HPDE6-E6E7 (cell line): Measurements from ENCODE around the gene CABP2.
"Not testable (repeated sequence)": the region's sequence is repeated elsewhere in the genome, so short reads cannot be mapped to it uniquely, and the experiment has no call there.

Experiments
- DNase-seq: peaks from one replicate; pipeline ENCODE4 v3.0.0; 2011; ENCODE audit warnings: missing footprints; ENCODE audit errors: extremely low spot score

The CABP2 gene

DNA sequence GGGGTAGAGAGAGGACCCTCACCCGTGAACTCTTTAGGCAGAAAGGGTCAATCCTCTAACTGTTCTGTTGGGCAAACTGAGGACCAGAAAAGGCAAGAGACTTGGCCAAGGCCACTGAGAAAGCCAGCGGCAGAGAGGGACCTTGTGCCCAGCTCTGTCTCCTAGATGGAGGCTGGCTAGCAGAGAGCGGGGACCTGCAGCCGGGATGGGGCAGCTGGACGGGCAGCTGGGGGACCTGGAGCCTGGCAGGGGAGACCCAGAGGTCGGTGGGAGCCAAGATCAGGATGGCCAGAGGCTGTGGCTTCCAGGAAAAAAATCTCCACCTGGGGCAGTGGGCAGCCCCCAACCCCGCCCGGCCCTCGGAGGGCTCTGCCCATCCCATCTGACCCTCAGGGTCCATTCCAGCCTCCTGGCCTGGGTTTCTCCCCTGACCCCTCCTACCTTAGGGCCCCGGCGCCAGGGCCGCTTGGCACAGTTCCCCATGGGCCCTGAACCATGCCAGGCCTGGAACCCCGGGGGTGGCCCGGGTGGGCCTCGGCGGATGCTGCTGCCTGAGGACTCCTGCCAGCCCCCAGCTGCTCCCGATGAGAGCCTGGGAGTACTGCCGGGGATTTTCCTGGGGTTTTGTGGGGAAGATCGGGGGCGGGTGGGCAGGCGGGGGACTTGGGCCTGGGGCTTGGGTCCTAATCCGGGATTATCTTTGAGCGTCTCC, at the start of gene CABP2:
TSS of gene CABP2 (minus strand) at position 603 of the 712 bp plus-strand sequence. CDS start at position 483, 120 bp downstream.
- DNase-seq = no peak

GRCh38 chr11:67572747-67573419, 49.6 kb upstream of the CABP2 start:
- DNase-seq = no peak

GRCh38 chr11:67572305-67572704, 49.1 kb upstream of the CABP2 start:
- DNase-seq = no peak

- no peak for DNase-seq
Measured at GRCh38 chr11:67571443-67571842, 48.2 kb upstream of the CABP2 start.

DNA sequence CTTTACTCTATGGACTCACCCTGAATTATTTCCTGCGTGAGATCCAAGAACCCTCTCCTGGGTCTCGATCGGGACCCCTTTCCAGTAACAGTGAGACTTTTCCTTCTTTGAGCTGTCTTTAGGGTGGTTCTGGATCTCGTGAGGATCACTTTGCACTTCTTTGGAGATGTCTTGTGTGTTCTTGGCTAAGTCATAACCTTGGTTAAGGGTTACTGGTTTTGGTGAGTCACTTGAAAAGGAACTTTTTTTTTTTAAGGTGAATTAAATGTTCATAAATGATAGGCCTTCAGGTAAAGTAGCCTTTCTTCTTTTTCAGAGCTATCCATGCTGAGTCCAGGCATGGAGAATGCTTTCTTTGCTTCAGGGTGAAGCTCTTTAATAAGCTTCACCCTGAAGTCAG, 41.0 kb upstream of the CABP2 start:
- no peak for DNase-seq

- not testable (repeated sequence) for DNase-seq
Measured at GRCh38 chr11:67563705-67564114, 40.5 kb upstream of the CABP2 start.

GRCh38 chr11:67562963-67563704, 39.9 kb upstream of the CABP2 start:
- DNase-seq = no peak

DNA sequence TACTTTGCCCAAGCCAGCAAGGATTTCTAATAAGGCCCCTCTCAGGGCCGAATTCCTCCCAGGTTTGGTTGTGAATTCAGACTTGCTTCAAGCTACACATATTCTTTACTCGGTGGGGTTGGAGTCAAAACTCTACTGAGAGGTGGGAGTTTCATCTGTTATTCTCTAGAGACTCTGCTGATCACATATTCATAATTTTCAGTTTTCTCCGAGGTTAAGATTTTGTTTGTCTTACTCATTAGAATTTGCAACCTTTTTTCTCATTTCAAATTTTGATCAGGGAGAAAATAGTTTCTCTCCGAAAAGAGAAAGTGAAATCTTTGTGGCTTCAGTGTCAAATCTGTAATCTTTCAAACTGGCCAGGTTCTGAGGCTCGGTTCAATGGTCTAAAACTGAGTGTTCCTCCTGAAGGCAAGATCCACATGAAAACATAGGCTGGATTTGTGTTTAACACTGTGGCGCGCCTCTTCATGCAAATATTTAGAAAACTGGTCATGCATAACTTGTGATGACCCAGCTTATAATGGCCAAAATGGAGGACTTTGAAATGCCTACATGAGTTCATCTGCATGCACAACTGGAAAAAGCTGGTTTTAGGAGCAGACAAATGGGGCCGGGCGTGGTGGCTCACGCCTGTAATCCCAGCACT, 38.8 kb upstream of the CABP2 start:
- DNase-seq = no peak

DNA sequence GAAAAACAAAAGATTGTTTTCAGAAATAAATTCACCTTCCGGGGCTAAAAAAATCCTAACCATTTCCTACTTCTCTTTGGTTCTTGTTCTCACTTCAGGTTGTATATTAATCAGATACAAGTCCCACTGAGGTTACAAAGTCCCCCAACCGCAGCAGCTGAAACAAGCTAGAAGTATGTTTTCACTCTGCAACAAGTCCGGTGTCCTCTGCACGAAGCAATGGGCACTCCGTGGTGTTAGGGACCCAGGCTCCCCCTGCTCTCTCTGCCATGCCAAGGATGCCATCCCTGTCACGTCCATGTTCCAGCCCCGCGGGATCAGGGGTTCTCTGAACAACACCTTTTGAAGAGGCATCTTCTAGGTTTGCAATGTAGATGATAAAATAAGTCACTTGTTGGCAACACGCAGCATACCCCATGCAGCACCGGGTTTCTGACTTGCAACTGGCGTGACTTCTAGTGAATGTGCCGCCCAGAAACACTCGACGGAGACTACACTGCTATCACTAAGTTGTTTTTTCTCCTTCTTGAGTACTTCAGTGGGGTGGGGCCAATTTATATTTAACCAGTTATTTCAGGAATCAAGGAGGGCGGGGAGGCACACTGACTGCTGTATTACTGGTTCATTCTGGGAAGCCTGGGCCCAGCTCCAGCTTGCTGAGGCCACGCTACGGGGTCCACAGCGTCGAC, 35.0 kb upstream of the CABP2 start:
- DNase-seq = no peak

DNA sequence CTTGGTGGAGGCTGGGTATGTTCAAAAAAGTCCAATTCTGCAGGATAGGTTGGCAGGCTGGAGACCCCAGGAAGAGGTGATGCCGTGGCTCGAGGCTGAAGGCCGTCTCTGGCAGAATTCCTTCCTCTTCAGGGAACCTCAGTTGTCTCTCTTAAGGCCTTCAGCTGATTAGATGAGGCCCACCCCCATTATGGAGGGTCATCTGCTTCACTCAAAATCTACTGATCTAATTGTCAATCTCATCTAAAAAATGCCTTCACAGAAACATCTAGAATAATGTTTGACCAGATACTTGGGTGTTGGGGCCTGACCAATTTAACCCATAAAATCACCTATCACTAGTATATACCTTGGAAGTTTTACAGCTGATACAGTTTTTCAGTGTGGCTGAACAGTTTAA, 33.0 kb upstream of the CABP2 start:
- DNase-seq = no peak

DNA sequence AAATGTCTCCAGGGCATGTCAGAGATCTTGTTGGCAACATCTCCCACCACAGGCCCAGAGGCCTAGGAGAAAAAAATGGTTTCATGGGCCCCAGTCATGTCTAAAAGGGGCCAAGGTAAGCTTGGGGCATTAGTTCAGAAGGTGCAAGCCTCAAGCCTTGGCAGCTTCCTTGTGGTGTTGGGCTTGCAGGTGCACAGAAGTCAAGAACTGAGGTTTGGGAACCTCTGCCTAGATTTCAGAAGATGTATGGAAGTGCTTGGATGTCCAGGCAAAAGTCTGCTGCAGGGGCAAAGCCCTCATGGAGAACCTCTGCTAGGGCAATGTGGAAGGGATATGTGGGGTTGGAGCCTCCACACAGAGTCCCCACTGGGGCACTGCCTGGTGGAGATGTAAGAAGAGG, 28.5 kb upstream of the CABP2 start:
- not testable (repeated sequence) for DNase-seq

GRCh38 chr11:67551127-67551526, 27.9 kb upstream of the CABP2 start:
- DNase-seq = no peak

DNA sequence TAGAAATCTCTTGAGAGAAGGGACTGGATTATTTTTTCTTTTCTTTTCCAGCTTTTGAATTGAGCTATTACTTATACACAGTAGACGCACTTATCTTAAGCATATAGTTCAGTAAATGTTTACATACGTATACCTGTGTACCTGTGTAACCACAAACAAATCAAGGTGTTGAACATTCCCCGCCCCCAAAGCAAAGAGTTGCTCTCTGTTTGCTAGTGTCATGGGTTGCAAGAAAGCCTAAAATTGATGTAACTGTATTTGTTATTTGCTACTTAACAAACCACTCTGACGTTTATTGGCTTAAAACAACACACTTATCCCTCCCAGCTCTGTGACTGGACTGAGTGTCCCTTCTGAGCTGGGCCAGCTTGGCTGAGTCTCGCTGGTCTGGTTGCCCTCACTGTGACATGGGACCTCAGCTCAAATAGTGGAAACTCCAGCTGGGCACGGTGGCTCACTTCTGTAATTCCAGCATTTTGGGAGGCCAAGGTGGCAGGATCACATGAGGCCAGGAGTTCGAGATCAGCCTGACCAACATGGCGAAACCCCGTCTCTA, 25.4 kb upstream of the CABP2 start:
- DNase-seq = no peak

DNA sequence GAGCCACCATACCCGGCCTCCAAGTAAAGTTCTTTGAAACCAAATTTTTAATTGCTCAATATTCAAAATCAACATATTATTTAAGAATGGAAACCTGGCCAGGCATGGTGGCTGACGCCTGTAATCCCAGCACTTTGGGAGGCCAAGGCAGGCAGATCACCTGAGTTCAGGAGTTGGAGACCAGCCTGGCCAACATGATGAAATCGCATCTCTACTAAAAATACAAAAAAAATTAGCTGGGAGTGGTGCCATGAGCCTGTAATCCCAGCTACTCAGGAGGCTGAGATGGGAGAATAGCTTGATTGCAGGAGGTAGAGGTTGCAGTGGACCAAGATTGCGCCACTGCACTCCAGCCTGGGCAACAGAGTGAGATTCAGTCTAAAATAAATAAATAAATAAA, 24.9 kb upstream of the CABP2 start:
- not testable (repeated sequence) for DNase-seq

DNA sequence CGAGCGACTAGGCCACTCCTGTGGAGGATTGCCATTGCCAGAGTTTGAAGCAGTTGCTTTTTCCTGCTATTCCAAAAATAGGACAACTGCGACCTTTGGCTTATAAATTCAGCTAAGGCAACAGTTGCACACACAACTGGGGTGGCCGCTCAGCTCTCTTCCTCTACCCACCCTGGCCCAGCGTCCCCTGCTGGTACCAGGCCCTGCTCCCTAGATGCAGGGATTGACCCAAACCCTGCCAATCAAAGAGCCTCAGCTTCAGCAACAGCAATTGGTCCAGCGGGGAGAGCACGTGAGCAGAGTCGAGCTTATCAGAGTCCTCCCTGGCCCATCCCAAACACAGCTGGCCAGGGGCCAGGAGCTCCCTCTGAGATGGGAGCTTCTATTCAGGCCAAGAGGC, 22.0 kb upstream of the CABP2 start:
- DNase-seq = no peak

GRCh38 chr11:67544616-67545242, 21.5 kb upstream of the CABP2 start:
- DNase-seq = no peak

DNA sequence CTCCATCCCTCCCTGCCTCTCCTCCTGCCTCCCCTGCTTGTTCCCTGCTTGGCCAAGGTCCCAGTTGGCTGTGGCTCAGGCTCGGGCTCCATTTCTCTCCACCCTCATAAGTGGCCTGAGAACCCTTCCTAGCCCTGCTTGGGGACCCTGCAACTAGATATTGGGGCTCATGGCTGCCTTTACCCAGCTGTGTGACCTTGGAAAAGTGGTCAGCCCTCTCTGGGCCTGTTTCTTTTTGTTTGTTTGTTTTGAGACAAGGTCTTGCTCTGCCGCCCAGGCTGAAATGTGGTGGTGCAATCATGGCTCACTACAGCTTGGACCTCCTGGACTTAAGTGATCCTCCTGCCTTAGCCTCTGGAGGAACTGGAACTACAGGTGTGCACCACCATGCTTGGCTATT, 20.3 kb upstream of the CABP2 start:
- DNase-seq = no peak

DNA sequence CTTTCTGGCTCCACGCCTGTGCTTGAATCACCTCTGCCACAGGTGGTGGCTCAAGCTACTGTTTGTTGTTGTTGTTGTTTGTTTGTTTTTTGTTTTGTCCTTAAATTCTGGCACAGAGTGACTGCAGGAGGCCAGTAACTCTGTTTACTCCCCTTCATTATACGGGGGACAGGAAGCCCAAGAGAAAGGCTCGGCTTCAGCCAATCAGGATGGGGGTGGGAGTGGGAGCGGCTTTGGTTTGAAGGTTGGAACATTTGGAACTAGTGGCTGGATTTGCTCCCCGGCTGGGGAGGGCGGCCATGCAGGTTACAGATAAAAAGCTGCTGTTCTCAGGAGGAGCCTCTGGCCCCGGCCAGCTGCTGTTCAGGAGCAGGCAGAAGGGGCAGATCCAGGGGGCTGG, 19.7 kb upstream of the CABP2 start:
- DNase-seq = no peak

DNA sequence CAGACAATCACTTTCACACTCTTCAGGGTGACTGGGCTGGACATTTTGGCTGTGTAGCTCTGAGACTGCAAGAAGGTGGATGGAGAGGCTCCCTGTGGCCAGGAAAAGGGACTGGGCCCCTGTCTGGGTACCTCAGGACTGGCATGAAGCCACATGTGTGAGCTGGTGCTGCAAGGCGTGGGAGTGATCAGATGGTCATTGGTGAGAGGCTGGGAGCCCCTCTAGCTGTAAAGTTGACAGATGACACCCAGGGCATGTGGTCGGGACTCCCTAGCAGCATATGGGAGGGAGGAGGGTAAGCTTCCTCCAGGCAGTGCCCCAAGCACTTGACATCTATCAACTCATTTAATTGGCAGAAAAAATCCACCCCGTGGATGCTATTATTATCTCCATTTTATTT, 18.9 kb upstream of the CABP2 start:
- no peak for DNase-seq

DNA sequence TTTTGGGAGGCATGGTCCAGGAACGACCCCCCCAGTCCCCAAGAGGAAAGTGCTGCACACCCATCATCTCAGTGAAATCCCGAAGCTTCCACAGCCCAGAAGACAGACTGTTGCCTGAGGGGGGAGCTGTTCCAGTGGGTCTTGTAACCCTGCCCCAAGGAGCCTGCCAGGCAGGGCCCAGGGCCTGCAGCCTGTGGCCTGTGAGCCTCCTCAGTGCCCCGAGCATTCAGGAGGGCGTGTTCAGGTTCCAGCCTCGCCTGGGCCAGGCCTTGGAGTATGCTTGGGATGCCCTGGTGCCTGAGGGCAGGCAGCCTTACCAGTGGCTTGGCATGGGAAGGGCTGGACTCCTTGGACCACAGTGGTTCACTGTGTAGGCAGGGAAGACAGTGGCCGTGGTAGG, 18.0 kb upstream of the CABP2 start:
- DNase-seq = no peak

- DNase-seq = no peak
Measured at GRCh38 chr11:67539550-67539949, 16.3 kb upstream of the CABP2 start.
